ENCODE results near the gene UBIAD1. TPM values are rescaled to one million over a fixed set of nuclear protein-coding genes. Genes with fewer than 3 reads are reported as not detected.
"Not testable (repeated sequence)": the region's sequence is repeated elsewhere in the genome, so short reads cannot be mapped to it uniquely, and the experiment has no call there.

The UBIAD1 gene
- total and polyA plus RNA-seq, 4 donors, result 7.5 to 17.9 (median 9.5) TPM

- DNase-seq (no peak), ATAC-seq (ENCODE audit: insufficient read depth, low FRiP score) (no peak)
- Histone ChIP-seq H3K9ac (ENCODE audit: insufficient read depth in 1 of 2, low read length in 2 of 2) (no peak overlapping the region), H3K9me3 (ENCODE audit: control insufficient read depth in 4 of 4, insufficient read depth in 3 of 4, low read length in 3 of 4) (no peaks in the 10 kb centered on the region), H3K27me3 (ENCODE audit: control insufficient read depth in 3 of 3, insufficient read depth in 3 of 3, low read length in 2 of 3) (no peaks in the 10 kb centered on the region), H3K4me3 (no peak overlapping the region), H3K36me3 (ENCODE audit: control insufficient read depth in 4 of 4, insufficient read depth in 4 of 4, low read length in 4 of 4) (peaks cover 3 to 20% (median 7%) of the 10 kb centered on the region in 4 donors), H3K27ac (ENCODE audit: low read depth in 1 of 2, low read length in 1 of 2) (no peak overlapping the region), H3K4me1 (ENCODE audit: control insufficient read depth in 5 of 5, insufficient read depth in 5 of 5, low read length in 5 of 5) (peaks cover 0 to 5% (median 0%) of the 10 kb centered on the region in 5 donors)
- TF ChIP-seq CTCF (IDR thresholded peaks at IDR 0.05; ENCODE audit: control extremely low read depth, extremely low read depth), result no peak
- 97 to 98% methylated on average over 2 of the region's 2 CpGs for WGBS, 2 donors
Measured at GRCh38 chr1:11295905-11296304, 22.9 kb downstream of the UBIAD1 start.

GRCh38 chr1:11297774-11298173 is 24.8 kb downstream of the UBIAD1 start:
- not testable (repeated sequence) for H3K9ac ChIP-seq (ENCODE audit: insufficient read depth in 1 of 2, low read length in 2 of 2); H3K4me3 ChIP-seq; H3K4me1 ChIP-seq (ENCODE audit: control insufficient read depth in 5 of 5, insufficient read depth in 5 of 5, low read length in 5 of 5); ATAC-seq (ENCODE audit: insufficient read depth, low FRiP score); H3K27ac ChIP-seq (ENCODE audit: low read depth in 1 of 2, low read length in 1 of 2); H3K9me3 ChIP-seq (ENCODE audit: control insufficient read depth in 4 of 4, insufficient read depth in 3 of 4, low read length in 3 of 4); H3K27me3 ChIP-seq (ENCODE audit: control insufficient read depth in 3 of 3, insufficient read depth in 3 of 3, low read length in 2 of 3); DNase-seq
- H3K36me3 ChIP-seq (ENCODE audit: control insufficient read depth in 4 of 4, insufficient read depth in 4 of 4, low read length in 4 of 4), result peaks cover 3 to 17% (median 7%) of the 10 kb centered on the region in 4 donors
- 98% methylated on average over 5 of the region's 5 CpGs for WGBS, 2 donors

DNA sequence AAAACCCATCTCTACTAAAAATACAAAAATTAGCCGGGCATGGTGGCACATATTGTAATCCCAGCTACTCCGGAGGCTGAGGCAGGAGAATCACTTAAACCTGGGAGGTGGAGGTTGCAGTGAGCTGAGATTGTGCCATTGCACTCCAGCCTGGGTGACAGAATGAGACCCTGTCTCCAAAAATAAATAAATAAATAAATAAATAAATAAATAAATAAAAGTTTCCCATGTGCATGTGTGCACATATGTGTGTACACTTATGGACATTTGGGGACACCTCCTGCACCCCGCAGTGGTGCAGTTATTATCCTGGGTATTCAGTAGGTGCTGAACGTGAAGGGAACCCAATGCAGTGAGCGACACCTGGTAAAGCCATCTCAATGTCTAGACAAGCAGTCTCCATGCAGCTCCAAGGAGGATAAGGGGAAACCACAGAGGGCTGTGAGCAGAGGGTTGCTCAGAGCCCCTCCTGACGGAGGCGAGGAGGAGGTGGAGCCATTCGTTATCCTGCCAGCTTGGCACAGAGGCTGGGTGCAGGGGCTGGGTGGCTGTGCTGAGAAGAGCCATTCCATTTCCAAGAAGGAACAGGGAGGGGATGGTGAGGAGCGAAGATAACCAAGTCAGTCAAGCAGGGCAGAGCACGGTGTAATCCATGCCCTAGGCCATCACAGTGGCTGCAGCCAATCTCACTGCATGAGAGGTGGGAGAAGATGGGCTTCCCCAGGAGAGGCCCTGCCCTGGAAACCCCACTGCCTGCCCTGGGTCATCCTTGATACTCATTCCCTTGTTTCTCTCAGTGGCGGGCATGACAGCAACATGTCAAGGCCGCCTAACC is 25.6 kb downstream of the UBIAD1 start:
- no peak for DNase-seq
- Histone ChIP-seq H3K36me3 (ENCODE audit: control insufficient read depth in 4 of 4, insufficient read depth in 4 of 4, low read length in 4 of 4) (peaks cover 3 to 12% (median 7%) of the 10 kb centered on the region in 4 donors), H3K27me3 (ENCODE audit: control insufficient read depth in 3 of 3, insufficient read depth in 3 of 3, low read length in 2 of 3) (no peaks in the 10 kb centered on the region), H3K4me3 (no peak overlapping the region), H3K27ac (ENCODE audit: low read depth in 1 of 2, low read length in 1 of 2) (no peak overlapping the region), H3K9ac (ENCODE audit: insufficient read depth in 1 of 2, low read length in 2 of 2) (no peak overlapping the region), H3K4me1 (ENCODE audit: control insufficient read depth in 5 of 5, insufficient read depth in 5 of 5, low read length in 5 of 5) (peaks cover 0 to 4% (median 0%) of the 10 kb centered on the region in 5 donors), H3K9me3 (ENCODE audit: control insufficient read depth in 4 of 4, insufficient read depth in 3 of 4, low read length in 3 of 4) (no peaks in the 10 kb centered on the region)
- 77 to 82% methylated on average over 12 of the region's 12 CpGs for WGBS, 2 donors
- TF ChIP-seq CTCF (IDR thresholded peaks at IDR 0.05; ENCODE audit: control extremely low read depth, extremely low read depth), result no peak
- no peak for ATAC-seq (ENCODE audit: insufficient read depth, low FRiP score)

DNA sequence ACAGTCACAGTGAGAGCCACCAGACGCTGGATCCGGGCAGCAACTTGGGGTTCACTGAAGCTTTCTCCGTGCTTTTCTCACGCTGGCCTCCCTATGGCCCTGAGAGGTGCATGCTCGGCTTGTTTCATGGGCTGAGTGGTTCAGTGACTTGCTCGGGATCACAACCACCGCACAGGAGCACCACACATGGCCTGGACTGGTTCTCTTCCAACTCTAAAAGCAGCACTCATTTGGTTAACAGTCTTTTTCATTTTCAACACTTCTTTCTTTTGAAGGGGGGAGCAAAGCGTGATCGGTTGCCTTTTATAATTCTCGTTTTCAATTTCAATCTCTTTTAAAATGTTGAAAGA is 26.2 kb downstream of the UBIAD1 start:
- 57 to 77% methylated on average over 10 of the region's 10 CpGs for WGBS, 2 donors
- H3K27ac ChIP-seq (ENCODE audit: low read depth in 1 of 2, low read length in 1 of 2), result no peak overlapping the region

More for the DNA sequence above, 26.2 kb downstream of the UBIAD1 start:
- Histone ChIP-seq H3K36me3 (ENCODE audit: control insufficient read depth in 4 of 4, insufficient read depth in 4 of 4, low read length in 4 of 4) (peaks cover 3 to 11% (median 7%) of the 10 kb centered on the region in 4 donors), H3K27me3 (ENCODE audit: control insufficient read depth in 3 of 3, insufficient read depth in 3 of 3, low read length in 2 of 3) (no peaks in the 10 kb centered on the region), H3K9me3 (ENCODE audit: control insufficient read depth in 4 of 4, insufficient read depth in 3 of 4, low read length in 3 of 4) (peaks cover 0 to 1% (median 0%) of the 10 kb centered on the region in 4 donors), H3K9ac (ENCODE audit: insufficient read depth in 1 of 2, low read length in 2 of 2) (no peak overlapping the region), H3K4me1 (ENCODE audit: control insufficient read depth in 5 of 5, insufficient read depth in 5 of 5, low read length in 5 of 5) (peaks cover 0 to 4% (median 0%) of the 10 kb centered on the region in 5 donors), H3K4me3 (no peak overlapping the region)
- TF ChIP-seq CTCF (IDR thresholded peaks at IDR 0.05; ENCODE audit: control extremely low read depth, extremely low read depth), result no peak
- DNase-seq (no peak), ATAC-seq (ENCODE audit: insufficient read depth, low FRiP score) (no peak)

All from lung (tissue), 12 donors.